Stimulated activated CD4-positive, alpha-beta T cell treated with anti-CD3 and anti-CD28 coated beads, Interleukin-2, amount 100 ng/mL, for 4 hours (primary cell): ENCODE data around the gene RANBP3L.
"Not testable (repeated sequence)": the region's sequence is repeated elsewhere in the genome, so short reads cannot be mapped to it uniquely, and the experiment has no call there.

Experiments used
- DNase-seq: peaks from one replicate; pipeline ENCODE4 v3.0.0-alpha.2; 2020; ENCODE audit warnings: low read depth

The RANBP3L gene

GRCh38 chr5:36206913-36207312 is 94.8 kb downstream of the RANBP3L start:
- DNase-seq, result no peak

- no peak for DNase-seq
These were observed 96.4 kb downstream of the RANBP3L start for GRCh38 chr5:36205329-36205728.

- no peak for DNase-seq
These were observed 99.2 kb downstream of the RANBP3L start for GRCh38 chr5:36202521-36202961.

GRCh38 chr5:36200513-36200912 is 101.2 kb downstream of the RANBP3L start:
- DNase-seq, result no peak

GRCh38 chr5:36199620-36200019 is 102.1 kb downstream of the RANBP3L start:
- no peak for DNase-seq

GRCh38 chr5:36198783-36199182 is 102.9 kb downstream of the RANBP3L start:
- not testable (repeated sequence) for DNase-seq
